KOPT-K1 (cell line): ENCODE measurements around the gene HK1.

Source experiments
- H3K27ac ChIP-seq: fragments of 200-600 bp; sonication (generic); 2 replicates; pipeline ENCODE4 v1.5.1; 2016; ENCODE audit warnings: antibody characterized with exemption, mild to moderate bottlenecking, low read depth, low read length; ENCODE audit not compliant: poor library complexity, severe bottlenecking
- H3K36me3 ChIP-seq: fragments of 200-600 bp; sonication (generic); 2 replicates; pipeline ENCODE4 v1.5.1; 2017; ENCODE audit warnings: antibody characterized with exemption, mild to moderate bottlenecking, low read length, moderate library complexity; ENCODE audit not compliant: insufficient read depth
- H3K9me3 ChIP-seq: fragments of 200-600 bp; sonication (generic); 2 replicates; pipeline ENCODE4 v1.5.1; 2017; ENCODE audit warnings: antibody characterized with exemption, low read length, mild to moderate bottlenecking; ENCODE audit not compliant: insufficient read depth, poor library complexity, severe bottlenecking

HK1 gene

GRCh38 chr10:69419744-69420126 is 141.4 kb downstream of the HK1 start:
- no peak overlapping the region for H3K27ac ChIP-seq
- H3K9me3 ChIP-seq, result no peaks in the 10 kb centered on the region
- no peaks in the 10 kb centered on the region for H3K36me3 ChIP-seq

GRCh38 chr10:69421611-69422308 is 143.5 kb downstream of the HK1 start:
- H3K9me3 ChIP-seq, result no peaks in the 10 kb centered on the region
- no peak overlapping the region for H3K27ac ChIP-seq
- no peaks in the 10 kb centered on the region for H3K36me3 ChIP-seq

GRCh38 chr10:69422676-69423075 is 144.4 kb downstream of the HK1 start:
- Histone ChIP-seq H3K9me3 (no peaks in the 10 kb centered on the region), H3K27ac (no peak overlapping the region), H3K36me3 (no peaks in the 10 kb centered on the region)

- no peaks in the 10 kb centered on the region for H3K9me3 ChIP-seq
- no peaks in the 10 kb centered on the region for H3K36me3 ChIP-seq
- no peak overlapping the region for H3K27ac ChIP-seq
Observed at GRCh38 chr10:69425041-69425440, 146.7 kb downstream of the HK1 start.

GRCh38 chr10:69425511-69426298 is 147.4 kb downstream of the HK1 start:
- H3K27ac ChIP-seq, result no peak overlapping the region

GRCh38 chr10:69426376-69426727 is 148.1 kb downstream of the HK1 start:
- H3K9me3 ChIP-seq, result no peaks in the 10 kb centered on the region
- H3K36me3 ChIP-seq, result no peaks in the 10 kb centered on the region
- H3K27ac ChIP-seq, result no peak overlapping the region

More at GRCh38 chr10:69425511-69426298, 147.4 kb downstream of the HK1 start:
- Histone ChIP-seq H3K36me3 (no peaks in the 10 kb centered on the region), H3K9me3 (no peaks in the 10 kb centered on the region)

GRCh38 chr10:69428165-69428564 is 149.9 kb downstream of the HK1 start:
- H3K27ac ChIP-seq, result no peak overlapping the region
- no peaks in the 10 kb centered on the region for H3K9me3 ChIP-seq
- no peaks in the 10 kb centered on the region for H3K36me3 ChIP-seq

- Histone ChIP-seq H3K9me3 (no peaks in the 10 kb centered on the region), H3K36me3 (no peaks in the 10 kb centered on the region)
Observed at GRCh38 chr10:69434169-69434568, 155.9 kb downstream of the HK1 start.

GRCh38 chr10:69434926-69435325 is 156.6 kb downstream of the HK1 start:
- Histone ChIP-seq H3K36me3 (no peaks in the 10 kb centered on the region), H3K9me3 (no peaks in the 10 kb centered on the region), H3K27ac (no peak overlapping the region)

More at GRCh38 chr10:69434169-69434568, 155.9 kb downstream of the HK1 start:
- no peak overlapping the region for H3K27ac ChIP-seq

GRCh38 chr10:69435966-69436520 is 157.7 kb downstream of the HK1 start:
- Histone ChIP-seq H3K36me3 (no peaks in the 10 kb centered on the region), H3K27ac (no peak overlapping the region), H3K9me3 (no peaks in the 10 kb centered on the region)

GRCh38 chr10:69437321-69438259 is 159.3 kb downstream of the HK1 start:
- Histone ChIP-seq H3K27ac (no peak overlapping the region), H3K9me3 (no peaks in the 10 kb centered on the region), H3K36me3 (no peaks in the 10 kb centered on the region)

GRCh38 chr10:69438536-69439349 is 160.4 kb downstream of the HK1 start:
- Histone ChIP-seq H3K9me3 (no peaks in the 10 kb centered on the region), H3K36me3 (no peaks in the 10 kb centered on the region), H3K27ac (no peak overlapping the region)

- no peak overlapping the region for H3K27ac ChIP-seq
- no peaks in the 10 kb centered on the region for H3K36me3 ChIP-seq
- no peaks in the 10 kb centered on the region for H3K9me3 ChIP-seq
Observed at GRCh38 chr10:69439350-69439739, 161.0 kb downstream of the HK1 start.

GRCh38 chr10:69439813-69440506 is 161.7 kb downstream of the HK1 start:
- H3K36me3 ChIP-seq, result no peaks in the 10 kb centered on the region
- H3K9me3 ChIP-seq, result no peaks in the 10 kb centered on the region
- H3K27ac ChIP-seq, result no peak overlapping the region
